GM19467 (cell line): ENCODE data around the gene CSTF3.
"Not testable (repeated sequence)": the region's sequence is repeated elsewhere in the genome, so short reads cannot be mapped to it uniquely, and the experiment has no call there.

Experiments used
- ATAC-seq: cut with Tn5 transposase; IDR thresholded peaks from one replicate; pipeline ENCODE4 v1.9.1; 2021; ENCODE audit warnings: mild to moderate bottlenecking, moderate library complexity; ENCODE audit not compliant: unreplicated experiment

Gene CSTF3

DNA sequence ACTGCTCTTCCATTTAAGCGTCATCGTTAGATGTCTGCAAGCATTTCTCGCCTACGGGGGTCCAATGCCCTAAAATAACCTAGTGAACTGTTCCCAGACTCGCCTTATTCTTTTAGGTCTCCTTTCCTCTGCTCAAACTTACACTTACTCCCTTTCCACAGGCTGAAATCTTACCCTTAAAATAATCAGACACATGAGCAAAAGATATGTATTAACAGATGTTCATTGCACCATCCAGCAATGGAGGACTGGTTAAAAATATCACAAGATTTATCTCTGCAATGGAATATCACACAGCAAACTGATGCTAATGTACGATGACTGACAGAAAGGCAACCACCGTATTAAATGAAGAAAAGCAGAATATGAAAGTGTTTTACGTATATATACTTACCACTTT lies 1.6 kb upstream of the CSTF3 start:
- no peak for ATAC-seq

DNA sequence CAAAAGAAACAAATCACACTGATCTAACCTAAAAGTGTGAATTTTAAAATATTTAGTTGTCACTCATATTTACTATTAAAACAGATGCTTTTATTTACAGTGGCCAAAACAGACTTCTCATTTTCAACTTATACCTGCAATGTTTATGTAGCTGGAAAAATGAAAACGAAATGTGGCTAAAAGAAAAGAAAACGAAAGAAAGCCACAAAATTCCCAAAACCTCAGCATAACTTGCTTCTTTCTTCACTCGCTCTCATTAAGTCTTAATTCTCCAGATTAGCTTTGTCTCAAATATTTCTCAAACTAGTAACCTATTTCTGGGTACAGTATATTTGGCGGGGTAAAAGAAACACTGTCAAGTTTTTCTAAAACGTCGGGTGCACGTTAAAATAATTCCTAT lies 693 bp downstream of the CSTF3 start:
- ATAC-seq: no peak

DNA sequence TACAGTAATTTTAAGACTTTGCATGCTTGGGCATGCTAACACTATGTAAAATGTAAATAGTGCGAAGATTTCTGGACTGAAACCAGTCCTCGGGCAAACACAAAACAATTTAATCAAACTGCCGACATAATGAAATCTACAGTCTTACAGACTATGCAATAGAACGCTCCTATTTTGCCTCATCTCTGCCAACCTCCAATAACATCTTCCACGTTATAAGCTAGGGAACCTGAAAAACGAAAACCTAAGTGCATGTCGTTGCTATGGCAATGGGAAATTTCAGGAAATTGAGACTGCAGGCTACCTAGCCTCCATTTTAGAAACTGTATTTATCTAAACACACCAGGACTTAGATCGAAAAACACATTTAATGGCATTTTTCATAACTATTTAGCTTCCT lies 1.1 kb downstream of the CSTF3 start:
- ATAC-seq: no peak

GRCh38 chr11:33159378-33159867 lies 1.9 kb downstream of the CSTF3 start:
- ATAC-seq: not testable (repeated sequence)

DNA sequence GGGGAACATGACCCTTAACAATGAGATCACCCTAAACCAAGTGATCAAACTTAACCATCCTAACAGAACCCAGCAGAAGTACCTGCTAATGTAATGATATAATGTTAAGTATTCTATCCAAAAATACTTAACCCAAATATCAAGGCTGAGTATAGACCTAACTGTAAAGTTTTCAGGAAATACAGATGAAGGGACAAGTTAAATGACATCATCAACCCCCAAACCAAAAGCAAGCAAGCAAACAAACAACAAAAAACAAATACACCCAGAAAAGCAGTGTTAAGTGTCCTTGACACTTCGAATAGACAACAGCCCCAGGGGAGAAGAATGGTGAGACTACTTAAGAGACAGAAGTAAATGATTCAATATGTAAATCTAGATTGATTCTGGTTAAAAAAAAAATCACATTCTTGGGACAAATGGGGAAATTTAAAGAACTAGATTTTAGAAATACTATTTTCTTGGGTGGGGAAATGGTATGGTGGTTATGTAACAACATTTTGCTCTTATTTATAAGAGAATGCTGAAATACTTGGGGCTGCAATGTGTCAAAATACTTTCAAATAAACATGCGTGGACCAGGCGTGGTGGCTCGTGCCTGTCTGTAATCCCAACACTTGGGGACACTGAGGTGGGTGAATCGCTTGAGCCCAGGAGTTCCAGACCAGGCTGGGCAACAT lies 2.5 kb downstream of the CSTF3 start:
- ATAC-seq: no peak

- ATAC-seq: no peak
Observed at GRCh38 chr11:33157103-33158027, 3.9 kb downstream of the CSTF3 start.

DNA sequence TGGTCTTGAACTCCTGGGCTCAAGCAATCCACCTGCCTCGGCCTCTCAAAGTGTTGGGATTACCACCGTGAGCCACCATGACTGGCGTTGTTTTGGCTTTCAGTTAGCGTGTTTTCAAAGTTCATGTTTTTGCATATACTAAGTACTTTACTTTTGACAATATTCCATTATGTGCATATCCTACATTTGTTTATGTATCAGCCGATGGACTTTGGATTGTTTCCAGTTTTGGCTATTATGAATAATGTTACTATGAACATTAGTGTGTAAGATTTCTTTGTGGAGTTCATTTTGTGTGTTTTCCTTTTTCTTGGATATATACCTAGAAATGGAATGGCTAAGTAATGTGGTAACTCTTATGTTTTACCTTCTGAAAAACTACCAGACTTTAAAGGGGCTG lies 9.9 kb downstream of the CSTF3 start:
- no peak for ATAC-seq

GRCh38 chr11:33147559-33147958 lies 13.7 kb downstream of the CSTF3 start:
- no peak for ATAC-seq

- ATAC-seq: no peak
Observed at GRCh38 chr11:33135768-33136443, 25.4 kb downstream of the CSTF3 start.

- ATAC-seq: no peak
Observed at GRCh38 chr11:33135216-33135615, 26.1 kb downstream of the CSTF3 start.

GRCh38 chr11:33134276-33134675 lies 27.0 kb downstream of the CSTF3 start:
- no peak for ATAC-seq

- no peak for ATAC-seq
Observed at GRCh38 chr11:33133761-33134160, 27.5 kb downstream of the CSTF3 start.

- no peak for ATAC-seq
Observed at GRCh38 chr11:33132510-33132909, 28.8 kb downstream of the CSTF3 start.

DNA sequence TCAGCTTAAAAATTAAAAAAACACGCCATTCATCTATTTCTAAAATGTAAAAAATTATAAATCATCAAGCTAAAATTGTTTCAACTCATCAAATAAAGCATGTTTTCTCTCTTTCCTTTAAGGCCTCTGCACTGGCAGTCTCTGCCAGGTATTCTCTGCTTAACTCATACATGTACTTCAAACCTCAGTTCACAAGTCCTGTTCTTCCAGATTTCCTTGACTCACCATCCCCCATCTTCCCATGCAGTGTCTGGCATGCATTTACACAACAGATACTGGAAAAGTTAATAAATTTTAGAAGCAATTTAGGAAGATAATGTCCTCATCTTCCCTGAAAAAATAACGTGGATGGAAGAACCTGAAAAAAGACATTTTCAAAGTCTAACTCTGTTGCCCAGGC lies 32.5 kb downstream of the CSTF3 start:
- ATAC-seq: no peak

DNA sequence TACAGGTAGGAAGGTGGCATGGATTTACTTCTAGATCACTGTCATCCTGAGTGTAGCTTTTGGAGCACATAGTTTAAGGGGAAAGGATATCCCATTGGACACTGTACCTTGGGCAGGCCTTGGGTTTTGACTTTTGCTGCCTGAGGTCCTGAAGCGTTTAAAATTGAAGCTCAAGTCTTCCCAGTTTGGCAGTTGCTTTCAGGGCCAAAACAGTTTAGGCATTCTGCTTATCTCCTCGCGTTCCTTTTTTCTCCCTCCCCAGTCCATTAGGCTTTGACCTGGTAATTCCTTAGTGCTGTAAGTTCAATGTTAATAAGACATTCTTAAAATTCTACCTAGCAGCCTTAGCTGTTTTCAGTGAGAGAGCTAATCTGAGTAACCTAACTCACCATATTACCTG lies 35.7 kb downstream of the CSTF3 start:
- ATAC-seq: no peak

GRCh38 chr11:33125025-33125424 lies 36.3 kb downstream of the CSTF3 start:
- no peak for ATAC-seq

GRCh38 chr11:33122696-33123095 lies 38.6 kb downstream of the CSTF3 start:
- not testable (repeated sequence) for ATAC-seq

- ATAC-seq: no peak
Observed at GRCh38 chr11:33116535-33116934, 44.7 kb downstream of the CSTF3 start.

GRCh38 chr11:33110083-33110482 lies 51.2 kb downstream of the CSTF3 start:
- no peak for ATAC-seq

DNA sequence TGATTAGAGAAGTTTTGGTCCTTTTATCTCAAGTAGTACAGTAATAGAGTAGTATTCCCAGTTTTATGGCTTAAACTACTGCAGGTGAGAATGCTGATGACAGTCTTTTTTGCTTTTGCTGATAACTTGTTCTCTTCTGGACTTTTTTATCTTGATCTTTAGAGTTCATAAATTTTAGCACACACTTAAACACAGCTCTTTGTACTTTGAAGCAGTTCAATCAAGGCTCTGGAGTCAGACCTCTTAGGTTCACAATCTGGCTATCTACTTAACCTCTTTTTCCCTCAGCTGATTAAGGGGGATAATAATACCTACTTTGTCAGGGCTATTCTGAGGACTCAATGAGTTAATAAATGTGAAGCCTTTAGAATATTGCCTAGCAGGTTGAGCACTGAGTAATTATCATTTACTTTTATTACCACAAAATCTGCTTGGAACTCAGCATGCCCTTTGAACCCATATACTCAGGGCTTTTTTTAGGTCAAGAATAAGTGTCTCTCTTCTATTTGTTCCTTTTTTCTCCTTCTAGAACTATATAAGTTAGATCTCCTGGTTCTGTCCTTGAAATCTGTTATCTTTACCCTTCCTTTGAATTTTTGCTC lies 51.9 kb downstream of the CSTF3 start:
- ATAC-seq: no peak

DNA sequence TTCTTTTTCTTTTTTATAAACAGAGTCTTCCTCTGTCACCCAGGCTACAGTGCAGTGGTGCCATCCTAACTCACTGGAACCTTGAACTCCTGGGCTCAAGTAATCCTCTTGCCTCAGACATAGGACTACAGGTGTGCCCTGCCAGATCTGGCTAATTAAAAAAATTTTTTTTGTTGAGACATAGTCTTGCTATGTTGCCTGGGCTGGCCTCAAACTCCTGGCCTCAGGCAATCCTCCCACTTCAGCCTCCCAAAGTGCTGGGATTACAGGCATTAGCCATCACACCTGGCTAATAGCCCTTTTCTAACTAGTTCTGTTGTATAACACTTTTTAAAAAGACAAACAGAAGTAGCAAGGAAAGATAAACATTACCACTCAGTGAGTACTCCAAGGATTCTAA lies 57.4 kb downstream of the CSTF3 start:
- no peak for ATAC-seq
